ENCODE measurements around the gene PKN3. TPM values are rescaled to one million over a fixed set of nuclear protein-coding genes. Genes with fewer than 3 reads are reported as not detected.
A peak's percentile ranks its signal among the peaks of the same experiment; 100 is the strongest.
"Not testable (repeated sequence)": the region's sequence is repeated elsewhere in the genome, so short reads cannot be mapped to it uniquely, and the experiment has no call there.

PKN3 gene
- total RNA-seq, 2 donors from 2014 or later = 4.1 to 9.1 TPM

DNA sequence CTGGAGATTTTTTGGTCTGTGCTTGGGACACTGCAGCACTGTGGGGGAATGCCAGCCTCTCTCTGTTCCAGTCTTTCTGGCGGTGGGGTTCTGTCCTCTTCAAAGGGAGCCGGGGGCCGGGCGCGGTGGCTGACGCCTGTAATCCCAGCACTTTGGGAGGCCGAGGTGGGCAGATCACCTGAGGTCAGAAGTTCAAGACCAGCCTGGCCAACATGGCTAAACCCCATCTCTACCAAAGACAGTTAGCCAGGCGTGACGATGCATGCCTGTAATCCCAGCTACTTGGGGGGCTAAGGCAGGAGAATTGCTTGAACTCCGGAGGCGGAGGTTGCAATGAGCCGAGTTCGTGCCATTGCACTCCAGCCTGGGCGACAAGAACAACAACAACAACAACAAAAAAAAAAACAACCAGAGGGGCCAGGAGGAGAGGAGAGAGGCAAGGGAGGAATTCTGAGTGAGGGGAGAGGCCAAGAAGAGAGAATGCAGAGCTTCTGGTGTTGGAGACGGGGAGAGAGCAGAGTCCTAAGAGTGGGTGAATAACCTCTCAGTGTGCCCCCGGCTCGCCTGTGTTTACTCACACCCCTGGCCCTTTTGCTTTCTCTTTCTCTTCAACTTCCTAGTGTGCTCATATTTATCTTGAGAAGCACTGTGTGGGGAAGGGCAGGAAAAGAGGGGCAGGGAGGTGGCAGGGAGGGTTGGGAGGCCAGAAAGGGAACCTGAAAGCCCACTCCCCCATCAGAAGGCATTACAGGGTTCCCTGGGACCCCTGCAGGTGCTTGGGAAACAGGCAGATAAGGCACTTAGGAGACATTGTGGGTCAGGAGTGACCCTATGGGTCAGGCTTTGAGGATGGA is 16.4 kb upstream of the PKN3 start:
- Mint-ChIP-seq H3K4me1 (peaks cover 26% of the 10 kb centered on the region), H3K9me3 (no peaks in the 10 kb centered on the region), H3K4me3 (peak overlapping the region; percentile 97), H3K27ac (peak overlapping the region; percentile 97), H3K27me3 (no peaks in the 10 kb centered on the region), H3K36me3 (ENCODE audit: low read depth) (peaks cover 31% of the 10 kb centered on the region)
- no peak for ATAC-seq (replicated peaks)

DNA sequence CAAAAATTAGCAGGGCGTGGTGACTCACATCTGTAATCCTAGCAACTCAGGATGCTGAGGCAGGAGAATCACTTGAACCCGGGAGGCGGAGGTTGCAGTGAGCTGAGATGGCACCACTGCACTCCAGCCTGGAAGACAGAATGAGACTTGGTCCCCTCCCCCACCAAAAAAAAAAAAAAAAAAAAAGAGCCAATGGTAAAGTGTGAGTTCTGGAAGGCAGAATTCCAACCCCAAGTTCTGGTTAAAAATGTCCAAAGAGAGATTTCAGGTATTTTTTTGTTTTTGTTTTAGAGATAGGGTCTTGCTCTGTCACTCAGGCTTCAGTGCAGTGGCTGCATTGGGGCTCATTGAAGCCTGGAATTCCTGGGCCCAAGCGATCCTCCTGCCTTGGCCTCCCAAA is 14.8 kb upstream of the PKN3 start:
- Mint-ChIP-seq H3K36me3 (ENCODE audit: low read depth) (peaks cover 47% of the 10 kb centered on the region), H3K4me3 (peak overlapping the region; percentile 97), H3K27ac (no peak overlapping the region), H3K27me3 (no peaks in the 10 kb centered on the region), H3K9me3 (no peaks in the 10 kb centered on the region), H3K4me1 (peaks cover 32% of the 10 kb centered on the region)
- no peak for ATAC-seq (replicated peaks)

DNA sequence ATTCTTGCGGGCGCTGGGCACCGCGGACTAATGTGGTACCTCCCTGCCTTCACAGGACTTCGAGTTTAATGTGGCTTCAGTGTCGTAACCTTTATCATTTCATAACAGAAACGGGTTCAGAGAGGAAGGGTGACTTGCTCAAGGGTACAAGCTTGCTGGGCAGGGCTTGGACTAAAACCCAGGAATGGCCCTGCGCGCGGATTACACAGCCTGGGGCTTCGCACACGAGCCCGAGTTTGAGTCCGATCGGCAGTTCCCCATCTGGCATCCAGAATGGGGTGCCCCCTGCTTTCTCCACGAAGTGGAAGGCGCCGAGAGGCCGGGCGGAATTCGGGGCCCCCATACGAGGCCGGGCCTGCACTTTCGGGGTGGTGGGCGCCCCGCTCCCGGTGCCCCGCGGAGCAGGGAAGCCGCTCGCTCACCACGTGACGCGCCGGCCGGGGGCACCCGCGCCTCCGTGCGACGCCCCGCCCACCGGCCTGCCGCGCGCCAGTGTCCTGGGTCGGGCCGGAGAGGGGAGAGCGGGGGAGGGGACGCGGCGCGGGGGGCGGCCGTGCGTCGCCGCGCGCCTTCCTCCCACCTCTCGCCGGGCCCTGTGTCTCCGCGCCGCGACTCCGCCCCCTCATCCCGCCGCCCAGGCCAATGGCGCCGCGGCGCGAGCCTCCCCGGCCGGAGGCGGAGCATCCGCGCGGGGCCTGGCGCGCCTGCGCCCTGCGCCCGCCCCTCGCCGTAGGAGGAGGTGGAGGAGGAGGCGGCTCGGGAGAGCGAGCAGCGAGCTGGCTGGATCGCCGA is 13.6 kb upstream of the PKN3 start, which contains the start of gene SET:
Gene SET, plus strand, starts transcription at position 722 of the 792 bp plus-strand sequence. CDS start 361 bp downstream, outside the sequence.
- no peaks in the 10 kb centered on the region for H3K9me3 Mint-ChIP-seq
- peaks cover 52% of the 10 kb centered on the region for H3K36me3 Mint-ChIP-seq (ENCODE audit: low read depth)
- peaks cover 34% of the 10 kb centered on the region for H3K4me1 Mint-ChIP-seq
- H3K27ac Mint-ChIP-seq = peak within 1 kb of the TSS; percentile 87
- peak; percentile 73 for ATAC-seq (replicated peaks)
- peak within 1 kb of the TSS; percentile 97 for H3K4me3 Mint-ChIP-seq
- no peaks in the 10 kb centered on the region for H3K27me3 Mint-ChIP-seq

DNA sequence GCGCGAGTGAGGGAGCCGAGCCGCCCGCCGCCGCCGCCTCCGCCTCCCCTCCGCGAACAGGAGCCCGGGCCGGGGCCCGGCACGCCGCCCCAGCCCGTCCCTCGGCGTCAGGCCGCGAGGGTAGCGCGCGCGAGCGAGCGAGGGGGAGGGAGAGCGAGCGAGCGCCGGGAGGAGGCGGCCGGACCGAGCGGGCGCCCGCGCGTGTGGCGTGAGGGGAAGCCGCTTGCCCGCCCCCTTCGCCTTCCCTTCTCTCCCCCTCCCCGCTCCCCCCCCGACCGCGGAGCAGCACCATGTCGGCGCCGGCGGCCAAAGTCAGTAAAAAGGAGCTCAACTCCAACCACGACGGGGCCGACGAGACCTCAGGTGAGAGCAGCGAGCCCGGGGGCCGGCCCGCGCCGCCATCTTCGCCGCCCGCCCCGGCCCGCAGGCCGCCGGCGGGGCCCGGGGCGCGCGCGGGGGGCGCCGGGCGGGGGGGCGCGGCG is 13.0 kb upstream of the PKN3 start:
- peaks cover 54% of the 10 kb centered on the region for H3K36me3 Mint-ChIP-seq (ENCODE audit: low read depth)
- no peaks in the 10 kb centered on the region for H3K27me3 Mint-ChIP-seq
- H3K4me1 Mint-ChIP-seq = peaks cover 37% of the 10 kb centered on the region
- no peak overlapping the region for H3K4me3 Mint-ChIP-seq
- no peak overlapping the region for H3K27ac Mint-ChIP-seq
- peak; percentile 0 for ATAC-seq (replicated peaks)
- no peaks in the 10 kb centered on the region for H3K9me3 Mint-ChIP-seq

DNA sequence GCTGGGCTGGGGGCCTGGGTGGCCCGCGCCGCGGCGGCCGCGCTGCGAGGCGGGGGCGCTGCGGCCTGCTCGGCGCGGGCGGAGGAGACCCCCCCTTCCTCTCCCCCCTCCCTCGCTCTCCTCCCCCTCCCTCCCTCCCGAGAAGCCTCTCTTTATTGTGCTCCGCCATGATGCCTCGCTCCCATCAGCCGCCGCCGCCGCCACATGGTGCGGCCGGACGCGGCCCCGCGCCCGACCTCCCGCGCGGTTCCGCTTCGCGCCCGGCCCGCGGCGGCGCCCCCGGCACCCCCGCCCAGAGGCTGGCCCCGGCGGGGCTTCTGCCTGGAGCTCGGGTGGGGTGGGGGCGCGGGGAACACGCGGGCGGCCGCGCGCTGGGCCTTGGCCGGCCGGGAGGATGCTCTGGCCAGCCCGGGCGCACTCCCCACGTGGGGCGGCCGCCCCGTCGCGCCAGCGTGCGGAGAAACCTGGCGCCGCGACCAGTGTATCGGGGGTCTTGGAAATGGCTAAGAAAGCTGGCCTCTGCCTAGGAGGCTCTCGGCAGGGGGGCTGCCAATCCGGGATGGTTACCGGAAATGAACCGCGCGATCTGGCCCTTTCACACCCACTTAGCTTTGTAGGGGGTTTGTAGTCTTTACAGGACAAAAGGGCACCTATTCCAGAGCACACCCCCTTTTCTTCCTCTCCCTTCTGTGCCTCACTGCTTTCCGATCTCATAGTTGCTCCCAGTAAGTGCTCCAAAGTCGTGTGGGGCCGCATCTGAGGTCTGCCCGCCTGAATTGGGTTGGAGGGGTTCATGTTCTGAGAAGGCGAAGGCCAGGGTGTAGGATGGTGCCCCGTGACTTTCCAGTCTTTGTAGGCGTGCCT is 12.3 kb upstream of the PKN3 start:
- H3K4me1 Mint-ChIP-seq = peaks cover 37% of the 10 kb centered on the region

DNA sequence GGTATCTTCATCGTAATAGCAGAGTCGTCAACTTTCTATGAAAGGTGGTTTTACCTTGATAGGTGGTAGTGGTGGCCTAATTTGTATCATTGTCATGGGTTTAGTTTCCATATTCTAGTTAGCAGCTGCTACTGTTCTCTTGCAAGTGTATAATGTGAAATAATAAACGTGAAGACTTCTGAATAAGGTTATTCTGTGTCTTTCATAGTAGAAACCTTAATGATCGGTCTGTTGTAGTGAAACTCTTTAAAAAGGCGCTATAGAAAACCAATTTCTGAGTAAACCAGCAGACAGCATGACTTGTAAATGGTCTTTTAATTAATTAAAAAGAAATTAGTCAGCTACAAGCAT is 11.6 kb upstream of the PKN3 start:
- H3K4me1 Mint-ChIP-seq = peaks cover 31% of the 10 kb centered on the region
- H3K36me3 Mint-ChIP-seq (ENCODE audit: low read depth) = peaks cover 61% of the 10 kb centered on the region
- H3K4me3 Mint-ChIP-seq = peak overlapping the region; percentile 94
- ATAC-seq (replicated peaks) = no peak
- H3K27me3 Mint-ChIP-seq = no peaks in the 10 kb centered on the region
- H3K9me3 Mint-ChIP-seq = no peaks in the 10 kb centered on the region
- H3K27ac Mint-ChIP-seq = peak overlapping the region; percentile 92

More for the DNA sequence above, 12.3 kb upstream of the PKN3 start:
- ATAC-seq (replicated peaks) = no peak
- Mint-ChIP-seq H3K9me3 (no peaks in the 10 kb centered on the region), H3K27ac (peak overlapping the region; percentile 92), H3K36me3 (ENCODE audit: low read depth) (peaks cover 55% of the 10 kb centered on the region), H3K4me3 (peak overlapping the region; percentile 94), H3K27me3 (no peaks in the 10 kb centered on the region)

DNA sequence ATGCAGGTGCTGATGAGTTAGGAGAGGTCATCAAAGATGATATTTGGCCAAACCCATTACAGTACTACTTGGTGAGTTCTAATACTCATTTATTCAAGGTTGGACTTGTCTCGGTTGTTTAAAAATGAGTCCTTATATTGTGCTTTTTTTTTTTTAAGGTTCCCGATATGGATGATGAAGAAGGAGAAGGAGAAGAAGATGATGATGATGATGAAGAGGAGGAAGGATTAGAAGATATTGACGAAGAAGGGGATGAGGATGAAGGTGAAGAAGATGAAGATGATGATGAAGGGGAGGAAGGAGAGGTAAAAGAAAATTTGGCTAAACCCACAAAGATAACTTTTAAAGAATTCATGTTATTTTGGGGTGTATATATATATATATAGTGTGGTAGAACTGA is 8.6 kb upstream of the PKN3 start:
- H3K36me3 Mint-ChIP-seq (ENCODE audit: low read depth) = peaks cover 72% of the 10 kb centered on the region

DNA sequence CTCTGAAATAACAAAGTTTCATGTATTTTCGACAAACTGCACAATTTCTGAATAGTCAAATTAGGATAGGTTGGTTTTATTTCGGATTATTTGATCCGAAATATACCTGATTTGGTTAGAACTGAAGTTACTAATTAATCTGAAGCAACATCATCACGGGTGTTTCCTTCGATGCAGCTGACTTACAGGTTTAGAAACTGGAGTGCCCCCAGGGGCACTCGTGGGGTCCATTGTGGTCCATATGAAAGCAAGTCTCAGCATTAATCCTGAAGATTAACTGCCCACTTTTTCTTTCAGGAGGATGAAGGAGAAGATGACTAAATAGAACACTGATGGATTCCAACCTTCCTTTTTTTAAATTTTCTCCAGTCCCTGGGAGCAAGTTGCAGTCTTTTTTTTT is 8.0 kb upstream of the PKN3 start:
- Mint-ChIP-seq H3K9me3 (no peaks in the 10 kb centered on the region), H3K4me1 (peaks cover 20% of the 10 kb centered on the region), H3K36me3 (ENCODE audit: low read depth) (peaks cover 72% of the 10 kb centered on the region), H3K27ac (no peak overlapping the region), H3K4me3 (no peak overlapping the region), H3K27me3 (no peaks in the 10 kb centered on the region)
- no peak for ATAC-seq (replicated peaks)

More for the DNA sequence above, 8.6 kb upstream of the PKN3 start:
- not testable (repeated sequence) for H3K9me3 Mint-ChIP-seq; H3K27me3 Mint-ChIP-seq; ATAC-seq (replicated peaks)
- Mint-ChIP-seq H3K4me3 (peak overlapping the region; percentile 9), H3K4me1 (peaks cover 20% of the 10 kb centered on the region), H3K27ac (peak overlapping the region; percentile 89)

DNA sequence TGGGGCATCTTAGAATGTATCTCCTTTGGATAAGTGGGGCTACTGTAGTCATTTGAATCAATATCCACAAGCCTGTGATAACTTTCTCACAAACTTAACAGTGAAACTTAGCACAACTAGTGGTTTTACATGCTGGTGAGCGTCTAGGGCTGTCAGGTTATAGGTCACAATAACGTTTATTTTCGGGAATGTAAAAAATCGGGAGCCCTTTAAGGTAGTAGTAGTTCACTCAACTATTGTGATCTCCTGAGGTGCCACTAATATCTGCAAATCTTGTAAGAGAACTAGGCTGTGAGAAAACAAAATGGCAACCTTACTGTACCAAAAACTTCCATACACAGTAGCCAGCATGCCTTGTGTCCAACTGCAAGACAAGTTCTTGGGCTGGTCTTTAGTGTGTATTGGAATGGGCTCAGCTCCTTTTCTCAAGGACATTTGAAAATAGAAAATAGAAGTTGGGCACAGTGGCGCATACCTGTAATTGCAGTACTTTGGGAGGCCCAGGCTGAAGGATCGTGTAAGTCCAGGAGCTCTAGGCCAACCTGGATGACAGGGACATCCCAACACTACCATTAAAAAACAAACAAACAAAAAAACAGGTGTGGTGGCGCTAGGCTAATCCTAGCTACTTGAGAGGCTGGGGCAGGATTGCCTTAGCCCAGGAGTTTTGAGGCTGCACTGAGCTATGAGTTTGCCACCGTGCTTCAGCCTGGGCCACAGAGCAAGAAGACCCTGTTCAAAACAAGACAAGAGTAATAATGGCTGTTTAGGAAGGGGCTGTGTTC is 5.2 kb upstream of the PKN3 start:
- H3K36me3 Mint-ChIP-seq (ENCODE audit: low read depth) = peaks cover 51% of the 10 kb centered on the region
- H3K27me3 Mint-ChIP-seq = no peaks in the 10 kb centered on the region
- no peaks in the 10 kb centered on the region for H3K9me3 Mint-ChIP-seq
- peaks cover 13% of the 10 kb centered on the region for H3K4me1 Mint-ChIP-seq
- no peak for ATAC-seq (replicated peaks)
- H3K4me3 Mint-ChIP-seq = no peak overlapping the region
- H3K27ac Mint-ChIP-seq = no peak overlapping the region

DNA sequence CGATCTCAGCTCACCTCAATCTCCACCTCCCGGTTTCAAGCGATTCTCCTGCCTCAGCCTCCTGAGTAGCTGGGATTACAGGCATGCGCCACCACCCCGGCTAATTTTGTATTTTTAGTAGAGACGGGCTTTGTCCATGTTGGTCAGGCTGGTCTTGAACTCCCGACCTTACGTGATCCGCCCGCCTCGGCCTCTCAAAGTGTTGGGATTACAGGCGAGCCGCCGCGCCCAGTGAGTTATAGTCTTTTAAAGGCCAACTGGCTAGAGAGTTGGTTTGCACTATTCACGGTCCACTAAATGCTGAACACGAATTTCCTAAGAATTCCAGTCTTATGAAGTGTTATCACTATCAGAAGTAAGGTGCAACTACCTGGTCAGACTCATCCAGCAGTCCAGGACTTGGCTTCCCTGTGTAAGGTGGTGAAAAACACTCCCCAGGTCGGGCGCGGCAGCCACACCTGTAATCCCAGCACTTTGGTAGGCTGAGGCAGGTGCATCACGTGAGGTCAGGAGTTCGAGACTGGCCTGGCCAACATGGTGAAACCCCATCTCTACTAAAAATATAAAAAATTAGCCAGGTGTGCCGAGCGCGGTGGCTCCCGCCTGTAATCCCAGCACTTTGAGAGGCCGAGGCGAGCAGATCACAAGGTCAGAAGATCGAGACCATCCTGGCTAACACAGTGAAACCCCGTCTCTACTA is 3.1 kb upstream of the PKN3 start:
- not testable (repeated sequence) for H3K9me3 Mint-ChIP-seq; H3K27ac Mint-ChIP-seq; H3K27me3 Mint-ChIP-seq; H3K4me3 Mint-ChIP-seq; ATAC-seq (replicated peaks); H3K4me1 Mint-ChIP-seq
- peaks cover 30% of the 10 kb centered on the region for H3K36me3 Mint-ChIP-seq (ENCODE audit: low read depth)

DNA sequence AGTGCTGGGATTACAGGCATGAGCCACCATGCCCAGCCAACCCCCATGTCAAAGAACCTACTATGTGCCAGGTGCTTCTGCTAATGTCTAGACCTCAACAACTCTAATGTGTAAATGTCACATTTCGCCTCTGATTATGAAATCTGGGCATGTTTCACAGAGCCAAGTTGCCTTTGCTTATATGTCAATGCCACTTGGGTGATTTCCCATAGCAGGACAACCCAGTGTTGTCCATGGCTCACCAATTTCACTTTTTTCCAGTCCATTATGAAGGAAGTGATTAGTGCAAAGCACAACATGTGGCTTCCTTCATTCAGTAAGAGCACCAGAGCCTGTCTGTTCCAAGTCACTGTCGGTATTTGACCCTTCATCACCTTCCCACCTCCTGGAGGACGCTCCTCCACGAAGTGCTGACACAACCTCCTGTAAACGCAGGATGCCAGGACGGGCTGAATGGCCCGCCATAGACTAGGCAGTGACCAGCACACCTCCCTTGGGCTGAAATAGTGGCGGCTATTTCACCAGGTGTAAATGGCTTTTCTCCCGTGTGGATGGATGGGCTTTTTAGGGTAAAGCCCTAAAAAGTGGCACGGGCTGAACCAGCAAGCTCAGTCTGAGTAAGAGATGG is 962 bp upstream of the PKN3 start:
- Mint-ChIP-seq H3K27ac (no peak overlapping the region), H3K4me3 (peak overlapping the region; percentile 81), H3K27me3 (no peaks in the 10 kb centered on the region), H3K9me3 (no peaks in the 10 kb centered on the region), H3K4me1 (no peaks in the 10 kb centered on the region), H3K36me3 (ENCODE audit: low read depth) (peaks cover 9% of the 10 kb centered on the region)
- no peak for ATAC-seq (replicated peaks)

DNA sequence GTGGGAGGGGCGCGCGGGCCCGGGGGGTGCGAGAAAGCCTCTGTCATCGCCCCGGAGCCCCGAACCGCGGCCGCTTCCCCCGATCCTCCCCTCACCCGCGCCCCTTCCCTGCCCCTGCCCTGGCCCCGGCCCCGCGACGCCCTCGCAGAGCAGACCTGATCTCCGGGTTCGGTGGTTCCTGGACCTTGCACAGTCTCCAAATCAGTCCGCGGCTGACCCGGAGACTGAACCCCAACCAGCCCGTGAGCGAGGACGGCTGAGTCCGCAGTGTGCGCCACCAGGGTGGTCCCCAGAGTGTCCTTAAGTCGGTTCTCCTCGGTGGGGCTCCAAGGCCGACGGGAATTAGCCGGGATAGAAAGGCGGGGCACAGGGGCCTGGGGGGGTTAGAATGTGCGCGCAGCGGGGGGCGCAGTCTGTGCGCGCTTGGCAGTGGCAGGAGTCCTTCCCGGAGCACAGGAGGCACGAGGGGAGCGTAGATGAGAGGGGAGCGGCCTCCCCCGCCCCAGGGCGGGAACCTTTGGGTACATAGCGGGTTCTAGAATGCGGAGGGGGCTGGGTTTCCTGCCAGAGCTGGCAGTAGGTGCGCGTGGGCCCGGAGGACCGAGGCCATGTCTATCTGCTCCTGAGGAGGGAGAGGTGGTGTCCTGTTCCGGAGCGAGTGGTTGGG is 779 bp downstream of the PKN3 start:
- Mint-ChIP-seq H3K27ac (no peak overlapping the region), H3K36me3 (ENCODE audit: low read depth) (no peaks in the 10 kb centered on the region), H3K4me1 (no peaks in the 10 kb centered on the region), H3K27me3 (no peaks in the 10 kb centered on the region), H3K9me3 (no peaks in the 10 kb centered on the region), H3K4me3 (peak overlapping the region; percentile 76)
- peak; percentile 45 for ATAC-seq (replicated peaks)
